Liver (tissue), 9 donors: Measurements from ENCODE around the gene ERCC3. TPM values are rescaled to one million over a fixed set of nuclear protein-coding genes. Genes with fewer than 3 reads are reported as not detected.

Experiments
- DNase-seq: peaks from one replicate; pipeline ENCODE4 v3.0.0-alpha.2; 2017; ENCODE audit warnings: low spot score
- H3K27ac ChIP-seq, 2 donors: one replicate each; pipeline ENCODE4 v1.7.0; 2013; ENCODE audit warnings: inconsistent platforms in 2 of 2, low read length in 2 of 2, control low read depth in 1 of 2, low read depth in 1 of 2, mild to moderate bottlenecking in 1 of 2
- H3K27me3 ChIP-seq, 4 donors: one replicate each; pipeline versions ENCODE4 v1.6.1 to v1.7.0; 2013; ENCODE audit warnings: low read length in 3 of 4, inconsistent platforms in 1 of 4, mild to moderate bottlenecking in 1 of 4, moderate library complexity in 1 of 4; ENCODE audit not compliant: control insufficient read depth in 4 of 4, insufficient read depth in 4 of 4
- H3K36me3 ChIP-seq, 4 donors: one replicate each; pipeline versions ENCODE4 v1.6.1 to v1.7.0; 2013; ENCODE audit warnings: low read length in 3 of 4, mild to moderate bottlenecking in 3 of 4, low read depth in 1 of 4, moderate library complexity in 1 of 4; ENCODE audit not compliant: control insufficient read depth in 4 of 4, insufficient read depth in 3 of 4
- H3K4me1 ChIP-seq, 4 donors: one replicate each; pipeline versions ENCODE4 v1.6.1 to v1.7.0; 2013; ENCODE audit warnings: low read length in 3 of 4, mild to moderate bottlenecking in 3 of 4, moderate library complexity in 1 of 4; ENCODE audit not compliant: control insufficient read depth in 4 of 4, insufficient read depth in 4 of 4
- H3K4me3 ChIP-seq, 3 donors: one replicate each; pipeline versions ENCODE4 v1.6.1 to v1.7.0; 2013; ENCODE audit warnings: low read length in 3 of 3, control low read depth in 1 of 3, low read depth in 1 of 3, mild to moderate bottlenecking in 1 of 3
- H3K9ac ChIP-seq, 2 donors: one replicate each; pipeline ENCODE4 v1.7.0; 2013; ENCODE audit warnings: low read length in 2 of 2, mild to moderate bottlenecking in 2 of 2, moderate library complexity in 2 of 2, control low read depth in 1 of 2, low read depth in 1 of 2
- H3K9me3 ChIP-seq, 4 donors: one replicate each; pipeline versions ENCODE4 v1.6.1 to v1.7.0; 2013; ENCODE audit warnings: low read length in 3 of 4; ENCODE audit not compliant: control insufficient read depth in 4 of 4
- EGR1 ChIP-seq, 2 donors: IDR thresholded peaks; 2 replicates each; pipeline ENCODE4 v1.6.1; 2016 to 2018; ENCODE audit warnings: antibody characterized with exemption in 2 of 2, low read depth in 2 of 2
- FOXA1 ChIP-seq: IDR thresholded peaks from 2 replicates; pipeline ENCODE4 v1.6.1; 2016; ENCODE audit warnings: antibody characterized with exemption
- FOXA2 ChIP-seq: IDR thresholded peaks from 2 replicates; pipeline ENCODE4 v1.6.1; 2016; ENCODE audit warnings: antibody characterized with exemption
- GABPA ChIP-seq, 2 donors: IDR thresholded peaks in 1 of 2; conservative IDR thresholded peaks in 1 of 2; 2 replicates each; pipeline ENCODE4 v1.6.1; 2016; ENCODE audit warnings: antibody characterized with exemption in 2 of 2, mild to moderate bottlenecking in 1 of 2, moderate library complexity in 1 of 2
- HNF4A ChIP-seq, 2 donors: conservative IDR thresholded peaks; 2 replicates each; pipeline ENCODE4 v1.6.1; 2016; ENCODE audit warnings: antibody characterized with exemption in 2 of 2, mild to moderate bottlenecking in 2 of 2
- JUND ChIP-seq, 2 donors: IDR thresholded peaks; 2 replicates each; pipeline ENCODE4 v1.6.1; 2016; ENCODE audit warnings: antibody characterized with exemption in 2 of 2
- MAX ChIP-seq: IDR thresholded peaks from 2 replicates; pipeline ENCODE4 v1.6.1; 2016; ENCODE audit warnings: antibody characterized with exemption
- RAD21 ChIP-seq, 2 donors: IDR thresholded peaks; 2 replicates each; pipeline ENCODE4 v1.6.1; 2016; ENCODE audit warnings: antibody characterized with exemption in 2 of 2, mild to moderate bottlenecking in 2 of 2
- RXRA ChIP-seq, 2 donors: IDR thresholded peaks; 2 replicates each; pipeline ENCODE4 v1.6.1; 2017 to 2018; ENCODE audit warnings: antibody characterized with exemption in 2 of 2, mild to moderate bottlenecking in 1 of 2
- SP1 ChIP-seq: IDR thresholded peaks from 2 replicates; pipeline ENCODE4 v1.6.1; 2018; ENCODE audit warnings: antibody characterized with exemption, mild to moderate bottlenecking
- TAF1 ChIP-seq: conservative IDR thresholded peaks from 2 replicates; pipeline ENCODE4 v1.6.1; 2016; ENCODE audit warnings: antibody characterized with exemption, mild to moderate bottlenecking
- YY1 ChIP-seq: IDR thresholded peaks from 2 replicates; pipeline ENCODE4 v1.6.1; 2016; ENCODE audit warnings: antibody characterized with exemption, mild to moderate bottlenecking
- ZBTB33 ChIP-seq: IDR thresholded peaks from 2 replicates; pipeline ENCODE4 v1.6.1; 2016; ENCODE audit warnings: antibody characterized with exemption
- WGBS: extraction: QIAGEN DNeasy Blood & Tissue Kit; methylation state at CpG from one replicate; pipeline ENCODE4 v1.1.7; 2013; 5-methylcytosine and 5-hydroxymethylcytosine counted together
- polyA plus RNA-seq, 2 donors: library from polyadenylated mRNA; stranded (reverse) in 1 of 2; unstranded in 1 of 2; fragments of 200-250 nt in 1 of 2; fragments of >200 nt in 1 of 2; fragmentation: Nextera tagmentation in 1 of 2; extraction: Ambion mirVana in 1 of 2; gene quantifications; one replicate each; pipeline versions ENCODE4 v1.2.1 to v1.2.3, GENCODE V29; 2013 to 2015
- total RNA-seq, 2 donors: library from RNA; depleted of rRNA; stranded (reverse); fragments of >200 nt; gene quantifications; one replicate each; pipeline ENCODE4 v1.2.3, GENCODE V29; 2014
- TF ChIP-seq, protein P1 (sequence below): IDR thresholded peaks from 2 replicates; pipeline ENCODE4 v1.6.1; 2016; ENCODE audit warnings: antibody characterized with exemption
- TF ChIP-seq, protein P2 (sequence below): fragments of 150-350 bp; IDR thresholded peaks from 2 replicates; pipeline ENCODE4 v1.5.1; 2017; ENCODE audit warnings: improper control_type of control experiment, low read depth, low read length; ENCODE audit not compliant: missing input control
- TF ChIP-seq, protein P3 (sequence below): IDR thresholded peaks from 2 replicates; pipeline ENCODE4 v1.6.1; 2016; ENCODE audit warnings: antibody characterized with exemption, mild to moderate bottlenecking
- donor health status: healthy.
- donor health status: healthy.
- donor health status: healthy.
- donor health status: healthy.
- donor health status: healthy.

The ERCC3 gene
- total and polyA plus RNA-seq, 4 donors: 12.4 to 38.3 (median 17.4) TPM

DNA sequence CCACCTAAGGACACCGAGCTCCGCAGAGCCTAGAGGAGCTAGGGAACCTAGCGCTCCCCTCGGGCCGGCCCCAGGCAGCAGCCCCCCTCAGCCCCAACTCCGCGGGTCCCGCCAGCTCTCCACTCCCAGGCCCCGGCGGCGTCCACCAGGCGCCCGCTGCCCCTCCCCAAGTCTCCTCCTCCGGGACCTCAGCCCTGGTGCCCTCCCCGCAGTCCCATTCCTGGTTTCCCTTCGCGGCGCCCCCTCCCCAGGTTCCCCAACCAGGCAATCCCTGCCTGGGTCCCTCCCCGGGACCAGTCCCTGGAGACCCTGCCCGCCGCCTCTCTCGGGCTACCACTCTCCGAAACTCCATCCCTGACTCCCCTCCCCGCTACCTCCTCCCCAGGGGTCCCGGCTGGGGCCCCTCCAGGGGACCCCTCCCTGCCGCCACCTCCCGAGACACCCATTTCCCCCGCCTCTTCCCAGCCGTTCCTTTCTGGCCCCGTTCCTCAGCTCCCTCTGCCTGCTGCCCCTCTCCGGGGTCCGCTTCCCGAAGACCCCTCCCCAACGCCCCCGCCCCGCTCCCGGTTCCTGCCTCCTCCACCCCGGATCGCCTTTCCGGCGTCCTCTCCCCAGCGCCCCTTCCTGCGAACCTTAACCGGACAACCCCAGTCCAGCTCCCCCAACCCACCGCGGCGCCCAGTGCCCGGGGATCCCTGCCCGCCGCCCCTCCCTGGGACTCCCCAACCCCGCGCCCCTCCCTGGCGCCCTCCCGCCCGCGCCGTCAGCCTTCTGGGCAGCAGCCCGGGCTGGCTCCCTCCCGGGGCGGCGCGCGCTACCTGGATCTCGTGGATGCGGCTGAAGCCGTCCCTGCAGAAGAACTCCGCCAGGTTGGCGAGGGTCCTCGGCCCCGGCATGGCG lies 74.5 kb downstream of the ERCC3 start:
- Histone ChIP-seq H3K9me3 (no peaks in the 10 kb centered on the region), H3K27me3 (peaks cover 0 to 2% (median 0%) of the 10 kb centered on the region in 4 donors)

More for the DNA sequence above, 74.5 kb downstream of the ERCC3 start:
- Histone ChIP-seq H3K4me1 (peaks cover 4 to 13% (median 10%) of the 10 kb centered on the region in 4 donors), H3K36me3 (no peaks in the 10 kb centered on the region), H3K27ac (no peak overlapping the region), H3K9ac (no peak overlapping the region), H3K4me3 (peak overlapping the region in 2 of 3 donors; percentile 47 to 65)
- WGBS: 2% methylated on average over 71 of the region's 71 CpGs
- DNase-seq: no peak
- TF ChIP-seq, protein P1, sequence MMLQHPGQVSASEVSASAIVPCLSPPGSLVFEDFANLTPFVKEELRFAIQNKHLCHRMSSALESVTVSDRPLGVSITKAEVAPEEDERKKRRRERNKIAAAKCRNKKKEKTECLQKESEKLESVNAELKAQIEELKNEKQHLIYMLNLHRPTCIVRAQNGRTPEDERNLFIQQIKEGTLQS: no peak
- TF ChIP-seq ZBTB33 (no peak), SP1 (no peak), YY1 (no peak), RAD21 (IDR thresholded peaks at IDR 0.05) (no peak), JUND (IDR thresholded peaks at IDR 0.05) (no peak), HNF4A (conservative IDR thresholded peaks at IDR 0.05) (no peak), RXRA (IDR thresholded peaks at IDR 0.05) (no peak), FOXA1 (no peak), EGR1 (IDR thresholded peaks at IDR 0.05; ENCODE audit: low read depth in 2 of 2) (no peak), FOXA2 (no peak), MAX (no peak), TAF1 (no peak), GABPA (IDR thresholded peaks at IDR 0.05 in 1 of 2, conservative IDR thresholded peaks at IDR 0.05 in 1 of 2) (no peak)
- TF ChIP-seq, protein P2, sequence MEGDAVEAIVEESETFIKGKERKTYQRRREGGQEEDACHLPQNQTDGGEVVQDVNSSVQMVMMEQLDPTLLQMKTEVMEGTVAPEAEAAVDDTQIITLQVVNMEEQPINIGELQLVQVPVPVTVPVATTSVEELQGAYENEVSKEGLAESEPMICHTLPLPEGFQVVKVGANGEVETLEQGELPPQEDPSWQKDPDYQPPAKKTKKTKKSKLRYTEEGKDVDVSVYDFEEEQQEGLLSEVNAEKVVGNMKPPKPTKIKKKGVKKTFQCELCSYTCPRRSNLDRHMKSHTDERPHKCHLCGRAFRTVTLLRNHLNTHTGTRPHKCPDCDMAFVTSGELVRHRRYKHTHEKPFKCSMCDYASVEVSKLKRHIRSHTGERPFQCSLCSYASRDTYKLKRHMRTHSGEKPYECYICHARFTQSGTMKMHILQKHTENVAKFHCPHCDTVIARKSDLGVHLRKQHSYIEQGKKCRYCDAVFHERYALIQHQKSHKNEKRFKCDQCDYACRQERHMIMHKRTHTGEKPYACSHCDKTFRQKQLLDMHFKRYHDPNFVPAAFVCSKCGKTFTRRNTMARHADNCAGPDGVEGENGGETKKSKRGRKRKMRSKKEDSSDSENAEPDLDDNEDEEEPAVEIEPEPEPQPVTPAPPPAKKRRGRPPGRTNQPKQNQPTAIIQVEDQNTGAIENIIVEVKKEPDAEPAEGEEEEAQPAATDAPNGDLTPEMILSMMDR: no peak
- TF ChIP-seq, protein P3, sequence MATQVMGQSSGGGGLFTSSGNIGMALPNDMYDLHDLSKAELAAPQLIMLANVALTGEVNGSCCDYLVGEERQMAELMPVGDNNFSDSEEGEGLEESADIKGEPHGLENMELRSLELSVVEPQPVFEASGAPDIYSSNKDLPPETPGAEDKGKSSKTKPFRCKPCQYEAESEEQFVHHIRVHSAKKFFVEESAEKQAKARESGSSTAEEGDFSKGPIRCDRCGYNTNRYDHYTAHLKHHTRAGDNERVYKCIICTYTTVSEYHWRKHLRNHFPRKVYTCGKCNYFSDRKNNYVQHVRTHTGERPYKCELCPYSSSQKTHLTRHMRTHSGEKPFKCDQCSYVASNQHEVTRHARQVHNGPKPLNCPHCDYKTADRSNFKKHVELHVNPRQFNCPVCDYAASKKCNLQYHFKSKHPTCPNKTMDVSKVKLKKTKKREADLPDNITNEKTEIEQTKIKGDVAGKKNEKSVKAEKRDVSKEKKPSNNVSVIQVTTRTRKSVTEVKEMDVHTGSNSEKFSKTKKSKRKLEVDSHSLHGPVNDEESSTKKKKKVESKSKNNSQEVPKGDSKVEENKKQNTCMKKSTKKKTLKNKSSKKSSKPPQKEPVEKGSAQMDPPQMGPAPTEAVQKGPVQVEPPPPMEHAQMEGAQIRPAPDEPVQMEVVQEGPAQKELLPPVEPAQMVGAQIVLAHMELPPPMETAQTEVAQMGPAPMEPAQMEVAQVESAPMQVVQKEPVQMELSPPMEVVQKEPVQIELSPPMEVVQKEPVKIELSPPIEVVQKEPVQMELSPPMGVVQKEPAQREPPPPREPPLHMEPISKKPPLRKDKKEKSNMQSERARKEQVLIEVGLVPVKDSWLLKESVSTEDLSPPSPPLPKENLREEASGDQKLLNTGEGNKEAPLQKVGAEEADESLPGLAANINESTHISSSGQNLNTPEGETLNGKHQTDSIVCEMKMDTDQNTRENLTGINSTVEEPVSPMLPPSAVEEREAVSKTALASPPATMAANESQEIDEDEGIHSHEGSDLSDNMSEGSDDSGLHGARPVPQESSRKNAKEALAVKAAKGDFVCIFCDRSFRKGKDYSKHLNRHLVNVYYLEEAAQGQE: no peak
